ENCODE data around the gene SNX25.
"Not testable (repeated sequence)": the region's sequence is repeated elsewhere in the genome, so short reads cannot be mapped to it uniquely, and the experiment has no call there.

SNX25 gene

GRCh38 chr4:185307136-185307950 is 97.9 kb downstream of the SNX25 start:
- no peak for DNase-seq

- DNase-seq = no peak
Observed at GRCh38 chr4:185309770-185310169, 100.4 kb downstream of the SNX25 start.

- no peak for DNase-seq
Observed at GRCh38 chr4:185311113-185311888, 101.9 kb downstream of the SNX25 start.

GRCh38 chr4:185312699-185313098 is 103.3 kb downstream of the SNX25 start:
- DNase-seq = no peak

DNA sequence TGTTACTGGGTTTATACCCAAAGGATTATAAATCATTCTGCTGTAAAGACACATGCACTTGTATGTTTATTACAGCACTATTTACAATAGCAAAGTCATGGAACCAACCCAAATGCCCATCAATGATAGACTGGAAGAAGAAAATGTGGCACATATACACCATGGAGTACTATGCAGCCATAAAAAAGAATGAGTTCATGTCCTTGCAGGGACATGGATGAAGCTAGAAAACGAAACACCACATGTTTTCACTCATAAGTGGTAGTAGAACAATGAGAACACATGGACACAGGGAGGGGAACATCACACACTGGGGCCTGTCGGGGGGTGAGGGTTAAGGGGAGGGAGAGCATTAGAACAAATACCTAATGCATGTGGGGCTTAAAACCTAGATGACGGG is 108.1 kb downstream of the SNX25 start:
- DNase-seq = not testable (repeated sequence)

DNA sequence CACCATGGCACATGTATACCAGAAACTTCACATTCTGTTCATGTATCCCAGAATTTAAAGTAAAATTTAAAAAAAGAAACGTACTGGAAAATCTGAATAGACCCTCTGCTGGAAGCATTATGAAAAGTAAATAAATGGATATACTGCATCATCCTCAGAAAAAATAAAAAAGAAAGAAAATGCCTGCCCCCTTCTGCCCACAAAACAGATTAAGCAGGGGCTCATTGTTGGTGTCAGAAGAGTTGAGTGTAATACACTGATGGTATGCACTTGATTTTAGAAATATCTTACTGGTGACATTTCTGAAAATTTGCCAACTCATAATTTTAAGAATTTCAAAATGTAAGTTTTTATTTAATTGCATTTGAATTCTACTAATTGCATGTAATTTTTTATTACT is 108.5 kb downstream of the SNX25 start:
- no peak for DNase-seq

- DNase-seq = no peak
Observed at GRCh38 chr4:185318679-185319078, 109.3 kb downstream of the SNX25 start.

GRCh38 chr4:185322803-185323202 is 113.4 kb downstream of the SNX25 start:
- no peak for DNase-seq

DNA sequence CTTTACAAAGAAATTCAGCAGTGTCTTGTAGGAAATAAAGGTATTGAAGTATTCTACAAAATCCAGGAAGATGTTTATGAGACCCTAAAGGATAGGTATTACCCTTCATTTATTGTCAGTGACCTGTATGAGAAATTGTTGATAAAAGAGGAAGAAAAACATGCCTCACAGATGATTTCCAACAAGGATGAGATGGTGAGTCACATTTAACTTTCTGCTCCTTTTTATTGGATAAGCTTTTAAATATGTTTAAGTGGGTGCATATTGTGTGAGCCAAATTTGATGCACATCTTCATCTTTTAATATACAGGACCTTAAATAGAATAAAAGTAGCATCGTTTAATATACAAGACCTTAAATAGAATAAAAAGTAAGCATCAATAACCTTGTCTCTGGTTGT is 114.2 kb downstream of the SNX25 start:
- no peak for DNase-seq

GRCh38 chr4:185324361-185324760 is 115.0 kb downstream of the SNX25 start:
- not testable (repeated sequence) for DNase-seq

GRCh38 chr4:185325721-185326120 is 116.3 kb downstream of the SNX25 start:
- DNase-seq = not testable (repeated sequence)

DNA sequence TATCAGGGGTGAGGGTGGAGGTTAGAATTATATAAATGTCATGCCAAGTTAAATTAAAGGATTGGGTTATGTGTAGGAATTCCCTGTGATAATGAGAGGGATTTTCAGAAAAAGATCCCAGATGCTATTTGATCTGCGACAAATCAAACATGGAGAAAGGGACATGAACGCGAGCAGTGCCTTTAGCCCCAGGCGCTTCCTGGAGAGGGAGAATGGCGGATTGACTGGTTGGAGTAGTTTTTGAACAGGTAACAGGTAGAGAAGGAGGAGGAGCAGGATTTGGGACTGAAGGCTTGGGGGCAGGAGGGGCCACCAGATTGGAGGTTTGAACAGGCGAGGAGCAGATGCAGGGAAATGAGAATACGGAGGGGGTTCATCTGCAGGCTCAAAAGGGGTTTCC is 119.2 kb downstream of the SNX25 start:
- no peak for DNase-seq

GRCh38 chr4:185329879-185330510 is 120.6 kb downstream of the SNX25 start:
- not testable (repeated sequence) for DNase-seq

DNA sequence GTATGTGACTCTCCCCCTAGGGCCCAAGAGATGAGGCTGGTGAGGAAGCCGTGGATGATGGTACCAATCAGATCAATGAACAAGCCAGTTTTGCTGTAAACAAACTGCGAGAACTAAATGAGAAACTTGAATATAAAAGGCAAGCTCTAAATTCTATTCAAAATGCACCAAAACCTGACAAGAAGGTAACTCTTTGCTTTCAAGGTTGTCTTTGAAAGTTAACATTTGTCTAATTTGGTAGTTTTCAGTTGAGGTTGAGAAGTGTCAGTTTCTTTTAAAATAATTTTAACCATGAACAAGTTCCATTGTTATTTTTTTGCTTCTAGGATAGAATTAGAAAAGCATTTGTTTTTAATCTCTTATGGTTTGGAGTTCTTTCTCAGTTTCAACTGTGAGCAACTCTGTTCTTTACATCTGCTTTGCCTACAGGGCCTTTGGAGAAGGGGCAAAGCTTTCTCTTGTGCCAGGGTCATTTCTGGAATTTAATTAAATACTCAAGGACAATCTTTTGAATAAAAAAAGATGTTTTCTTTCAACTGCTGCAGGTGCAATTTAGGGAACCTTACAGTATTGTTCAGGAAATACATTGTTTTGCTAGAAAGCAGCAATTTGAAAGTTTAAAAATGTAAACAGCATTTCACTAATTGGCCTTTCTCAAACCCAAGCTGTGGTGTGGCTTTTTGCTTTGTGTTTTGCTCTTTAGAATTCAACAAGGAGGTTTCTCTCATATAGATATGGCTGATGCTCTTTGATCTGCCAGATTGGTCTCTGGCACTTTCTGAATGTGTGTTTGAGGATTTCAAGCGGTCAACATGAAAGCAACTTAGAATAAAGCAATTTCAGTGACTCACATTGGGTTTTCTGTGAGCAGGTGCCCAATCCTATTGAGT is 123.4 kb downstream of the SNX25 start:
- DNase-seq = no peak

- no peak for DNase-seq
Observed at GRCh38 chr4:185334326-185334725, 124.9 kb downstream of the SNX25 start.

DNA sequence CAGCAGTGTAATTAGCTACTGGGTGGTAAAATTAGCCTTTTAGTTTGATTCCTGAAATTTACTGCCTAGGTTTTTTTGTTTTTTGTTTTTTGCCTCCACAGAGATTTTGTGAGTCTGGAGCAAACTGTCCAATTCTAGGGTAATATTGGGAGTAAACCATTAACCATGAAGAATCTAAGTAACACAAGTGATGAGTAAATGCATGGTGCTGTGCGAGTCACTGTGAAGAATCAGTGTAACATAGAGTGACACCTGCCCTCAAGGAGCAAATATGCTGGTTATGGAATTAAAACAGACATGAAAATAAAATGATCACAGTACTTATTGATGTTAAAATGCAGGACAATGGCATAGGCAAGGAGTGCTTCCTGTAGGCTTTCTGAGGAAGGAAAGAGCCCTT is 126.2 kb downstream of the SNX25 start:
- no peak for DNase-seq

DNA sequence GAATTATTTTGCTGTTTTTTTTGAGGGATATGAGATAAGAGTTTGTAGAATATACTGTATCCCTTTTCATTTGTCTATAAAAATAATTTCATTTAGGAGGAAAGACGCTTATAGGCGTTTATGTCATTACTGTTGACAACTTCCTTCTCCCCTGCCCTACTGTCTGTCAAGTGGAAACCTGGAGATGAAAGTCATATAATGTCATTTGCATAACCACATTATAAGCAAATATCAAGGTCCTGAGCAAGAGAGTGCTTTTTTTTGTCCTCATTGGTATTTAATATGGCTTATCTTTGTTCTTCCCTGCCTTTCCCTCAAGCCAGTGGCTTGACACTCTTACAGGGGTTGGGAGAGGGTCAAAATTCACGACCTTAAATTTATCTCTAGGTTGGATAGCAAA is 130.5 kb downstream of the SNX25 start:
- DNase-seq = no peak

DNA sequence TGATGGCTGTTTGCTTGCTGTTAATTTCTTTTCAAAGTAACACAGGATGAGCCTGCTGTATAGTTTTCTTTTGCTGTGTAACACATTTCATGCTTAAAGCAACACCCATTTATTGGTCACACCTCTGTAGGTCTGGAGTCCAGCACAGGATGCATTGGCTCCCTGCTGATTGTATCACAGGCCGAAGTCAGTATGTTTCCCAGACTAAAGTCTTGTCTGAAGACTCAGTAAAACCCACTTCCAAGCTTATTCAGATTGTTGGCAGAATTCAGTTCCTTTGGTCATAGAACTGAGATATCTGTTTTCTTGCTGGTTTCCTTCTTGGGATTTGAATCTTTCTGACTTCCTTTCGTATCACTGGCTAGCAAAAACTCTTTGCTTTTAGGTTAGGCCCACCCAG is 132.0 kb downstream of the SNX25 start:
- DNase-seq = no peak

GRCh38 chr4:185341841-185342240 is 132.4 kb downstream of the SNX25 start:
- no peak for DNase-seq

DNA sequence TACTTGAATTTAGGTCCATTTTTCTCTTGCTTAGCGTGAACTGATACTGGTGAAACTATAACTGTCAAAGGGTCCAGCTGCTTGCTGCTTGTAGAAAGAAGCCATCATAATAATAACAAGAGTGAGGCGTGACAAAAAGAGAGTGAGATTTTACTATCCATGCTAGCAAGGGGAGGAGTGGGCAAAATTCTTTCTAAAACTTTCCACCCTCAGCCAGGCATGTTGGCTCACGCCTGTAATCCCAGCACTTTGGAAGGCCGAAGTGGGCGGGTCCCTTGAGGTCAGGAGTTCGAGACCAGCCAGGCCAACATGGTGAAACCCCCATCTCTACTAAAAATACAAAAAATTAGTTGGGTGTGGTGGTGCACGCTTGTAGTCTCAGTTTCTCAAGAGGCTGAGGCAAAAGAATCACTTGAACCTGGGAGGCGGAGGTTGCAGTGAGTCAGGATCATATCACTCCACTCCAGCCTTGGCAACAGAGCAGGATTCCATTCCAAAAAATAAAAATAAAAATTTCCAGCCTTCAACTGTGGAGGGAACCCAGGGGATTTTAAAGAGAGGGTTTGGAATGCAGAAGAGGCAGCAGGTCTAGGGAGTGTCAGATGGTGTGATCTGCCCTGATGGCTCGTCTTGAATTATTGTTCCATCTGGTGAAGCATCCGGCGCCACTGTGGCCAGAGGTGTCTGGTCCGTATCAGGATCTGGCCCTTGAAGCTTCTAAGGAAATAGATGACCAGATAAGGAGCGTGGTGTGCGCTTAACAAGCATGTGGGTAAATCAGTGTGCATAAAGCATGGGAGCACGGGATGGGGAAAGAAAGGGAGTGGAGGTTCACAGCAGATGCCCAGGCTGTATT is 134.6 kb downstream of the SNX25 start:
- DNase-seq = peak; percentile 80
